SH-SY5Y (cell line): Measurements from ENCODE around the gene NPAS2.

Experiments used
- GATA2 ChIP-seq: IDR thresholded peaks from 2 replicates; pipeline ENCODE4 v1.6.1; 2011; ENCODE audit warnings: mild to moderate bottlenecking, low read depth, low read length
- GATA3 ChIP-seq: IDR thresholded peaks from 2 replicates; pipeline ENCODE4 v1.6.1; 2011; ENCODE audit warnings: low read depth, mild to moderate bottlenecking, low read length, moderate library complexity

DNA sequence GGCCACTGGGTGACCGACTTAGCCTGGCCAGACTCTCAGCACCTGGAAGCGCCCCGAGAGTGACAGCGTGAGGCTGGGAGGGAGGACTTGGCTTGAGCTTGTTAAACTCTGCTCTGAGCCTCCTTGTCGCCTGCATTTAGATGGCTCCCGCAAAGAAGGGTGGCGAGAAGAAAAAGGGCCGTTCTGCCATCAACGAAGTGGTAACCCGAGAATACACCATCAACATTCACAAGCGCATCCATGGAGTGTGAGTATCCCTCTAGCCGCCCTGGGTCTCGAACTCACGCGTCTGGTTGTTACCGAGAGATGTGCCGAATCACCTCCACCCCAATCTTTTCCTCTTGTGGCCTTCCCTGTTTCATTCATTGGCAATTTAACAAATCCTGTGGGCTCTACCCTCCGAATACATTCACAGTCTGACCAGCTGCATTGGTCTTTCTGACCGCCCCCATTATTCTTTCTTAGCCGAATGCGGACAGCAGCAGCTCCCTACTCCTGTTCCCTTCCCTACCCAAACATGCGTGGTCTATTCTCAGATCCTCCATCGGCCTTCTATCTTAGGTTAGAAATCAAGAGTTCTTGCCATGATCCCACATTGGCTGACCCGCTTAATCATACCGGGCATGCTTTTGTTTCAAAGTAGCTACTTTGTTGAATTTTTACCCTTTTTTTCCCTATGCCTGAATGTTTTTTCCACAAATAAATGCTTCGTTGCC lies 182.8 kb downstream of the NPAS2 start:
- TF ChIP-seq GATA2 (no peak), GATA3 (no peak)
